MM.1S (cell line): ENCODE results near the gene L3MBTL4.
A peak's percentile ranks its signal among the peaks of the same experiment; 100 is the strongest.
"Not testable (repeated sequence)": the region's sequence is repeated elsewhere in the genome, so short reads cannot be mapped to it uniquely, and the experiment has no call there.

Source experiments
- DNase-seq: peaks from one replicate; pipeline ENCODE4 v3.0.0-alpha.2; 2015
- H2AFZ ChIP-seq: fragments of 300-600 bp; sonication (generic); 2 replicates; pipeline ENCODE4 v1.6.0; 2016; ENCODE audit warnings: antibody characterized with exemption, low read length
- H3F3A ChIP-seq: fragments of 300-600 bp; sonication (generic); 2 replicates; pipeline ENCODE4 v1.6.1; 2016; ENCODE audit warnings: mild to moderate bottlenecking, antibody characterized with exemption, low read length, moderate library complexity, mixed read lengths; ENCODE audit not compliant: insufficient read depth
- H3K27ac ChIP-seq: fragments of 300-600 bp; sonication (generic); 2 replicates; pipeline ENCODE4 v1.5.1; 2016; ENCODE audit warnings: mild to moderate bottlenecking, low read length
- H3K27me3 ChIP-seq: fragments of 300-600 bp; sonication (generic); replicated peaks from 2 replicates; pipeline ENCODE4 v1.6.0; 2016; ENCODE audit warnings: low read length; ENCODE audit not compliant: insufficient read depth
- H3K36me3 ChIP-seq: fragments of 300-600 bp; sonication (generic); replicated peaks from 2 replicates; pipeline ENCODE4 v1.6.1; 2016; ENCODE audit warnings: mild to moderate bottlenecking, low read length, mixed read lengths; ENCODE audit not compliant: insufficient read depth
- H3K4me1 ChIP-seq: fragments of 300-600 bp; sonication (generic); 2 replicates; pipeline ENCODE4 v1.6.1; 2016; ENCODE audit warnings: low read length, mixed read lengths
- H3K4me2 ChIP-seq: fragments of 300-600 bp; sonication (generic); 2 replicates; pipeline ENCODE4 v1.6.0; 2016; ENCODE audit warnings: low read depth, low read length
- H3K4me3 ChIP-seq: fragments of 300-600 bp; sonication (generic); 2 replicates; pipeline ENCODE4 v1.5.1; 2016; ENCODE audit warnings: low read length, mixed read lengths
- H3K79me2 ChIP-seq: fragments of 300-600 bp; sonication (generic); 2 replicates; pipeline ENCODE4 v1.6.1; 2016; ENCODE audit warnings: mixed run types, low read length, mixed read lengths
- H3K9ac ChIP-seq: fragments of 300-600 bp; sonication (generic); 2 replicates; pipeline ENCODE4 v1.6.1; 2016; ENCODE audit warnings: low read length, mixed read lengths
- H3K9me2 ChIP-seq: fragments of 300-600 bp; sonication (generic); replicated peaks from 2 replicates; pipeline ENCODE4 v1.6.1; 2016; ENCODE audit warnings: mild to moderate bottlenecking, low read length, mixed read lengths; ENCODE audit not compliant: insufficient read depth
- H3K9me3 ChIP-seq: fragments of 300-600 bp; sonication (generic); replicated peaks from 2 replicates; pipeline ENCODE4 v1.6.1; 2016; ENCODE audit warnings: mild to moderate bottlenecking, low read length, mixed read lengths; ENCODE audit not compliant: insufficient read depth
- H4K20me1 ChIP-seq: fragments of 300-600 bp; sonication (generic); 2 replicates; pipeline ENCODE4 v1.6.1; 2016; ENCODE audit warnings: mild to moderate bottlenecking, low read length, moderate library complexity, mixed read lengths; ENCODE audit not compliant: insufficient read depth
- EZH2 ChIP-seq: fragments of 300-600 bp; sonication (generic); optimal IDR thresholded peaks from 2 replicates; pipeline ENCODE3; 2017; ENCODE audit warnings: low read depth, mild to moderate bottlenecking, antibody characterized with exemption, low read length, mixed read lengths
- EZH2phosphoT487 ChIP-seq: fragments of 300-600 bp; sonication (generic); IDR thresholded peaks from 2 replicates; pipeline ENCODE4 v1.6.1; 2018; ENCODE audit warnings: antibody characterized with exemption, low read length
- TF ChIP-seq, protein P1 (sequence below): fragments of 300-600 bp; sonication (generic); IDR thresholded peaks from 2 replicates; pipeline ENCODE4 v1.5.1; 2016; ENCODE audit warnings: antibody characterized with exemption, low read length, mixed read lengths

The L3MBTL4 gene

DNA sequence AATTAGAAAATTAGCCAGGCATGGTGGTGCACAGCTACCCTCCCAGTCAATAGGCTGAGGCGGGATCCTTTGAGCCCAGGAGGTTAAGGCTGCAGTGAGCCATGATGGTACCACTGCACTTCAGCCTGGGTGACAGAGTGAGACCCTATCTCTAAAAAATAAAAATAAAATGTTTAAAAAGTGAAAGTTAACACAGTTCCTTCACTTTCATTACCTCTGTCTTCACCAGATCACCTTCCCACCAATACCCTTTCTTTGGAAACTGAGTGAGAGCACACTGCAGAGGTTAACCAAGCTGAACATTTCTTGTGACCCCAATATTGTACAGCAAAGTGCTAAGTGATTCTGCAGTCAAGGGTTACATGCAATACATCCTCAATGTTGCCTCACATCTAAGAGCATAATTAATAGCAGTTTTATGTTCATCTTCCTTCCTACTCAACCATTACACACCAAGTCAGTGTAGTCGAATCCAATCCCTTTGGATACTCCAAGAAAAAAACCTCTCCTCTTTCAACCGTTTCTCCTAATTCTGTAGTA lies 1.7 kb downstream of the L3MBTL4 start:
- no peak for DNase-seq
- Histone ChIP-seq H3K4me1 (peaks cover 11% of the 10 kb centered on the region; the same call in 1 of the 2 replicates), H3K79me2 (peaks cover 60% of the 10 kb centered on the region), H3K27ac (no peak overlapping the region), H3K9me3 (no peaks in the 10 kb centered on the region), H3K27me3 (no peaks in the 10 kb centered on the region), H3K4me3 (peak overlapping the region; percentile 88), H4K20me1 (no peaks in the 10 kb centered on the region), H3K9me2 (no peaks in the 10 kb centered on the region), H2AFZ (no peak overlapping the region), H3F3A (no peaks in the 10 kb centered on the region; the same call in 1 of the 2 replicates), H3K4me2 (peak overlapping the region; percentile 94), H3K9ac (no peak overlapping the region), H3K36me3 (0 out of 2 replicates have a peak, but pooled peaks cover 2% of the 10 kb centered on the region)
- TF ChIP-seq EZH2phosphoT487 (no peak), EZH2 (no peak)
- TF ChIP-seq, protein P1, sequence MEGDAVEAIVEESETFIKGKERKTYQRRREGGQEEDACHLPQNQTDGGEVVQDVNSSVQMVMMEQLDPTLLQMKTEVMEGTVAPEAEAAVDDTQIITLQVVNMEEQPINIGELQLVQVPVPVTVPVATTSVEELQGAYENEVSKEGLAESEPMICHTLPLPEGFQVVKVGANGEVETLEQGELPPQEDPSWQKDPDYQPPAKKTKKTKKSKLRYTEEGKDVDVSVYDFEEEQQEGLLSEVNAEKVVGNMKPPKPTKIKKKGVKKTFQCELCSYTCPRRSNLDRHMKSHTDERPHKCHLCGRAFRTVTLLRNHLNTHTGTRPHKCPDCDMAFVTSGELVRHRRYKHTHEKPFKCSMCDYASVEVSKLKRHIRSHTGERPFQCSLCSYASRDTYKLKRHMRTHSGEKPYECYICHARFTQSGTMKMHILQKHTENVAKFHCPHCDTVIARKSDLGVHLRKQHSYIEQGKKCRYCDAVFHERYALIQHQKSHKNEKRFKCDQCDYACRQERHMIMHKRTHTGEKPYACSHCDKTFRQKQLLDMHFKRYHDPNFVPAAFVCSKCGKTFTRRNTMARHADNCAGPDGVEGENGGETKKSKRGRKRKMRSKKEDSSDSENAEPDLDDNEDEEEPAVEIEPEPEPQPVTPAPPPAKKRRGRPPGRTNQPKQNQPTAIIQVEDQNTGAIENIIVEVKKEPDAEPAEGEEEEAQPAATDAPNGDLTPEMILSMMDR = no peak

DNA sequence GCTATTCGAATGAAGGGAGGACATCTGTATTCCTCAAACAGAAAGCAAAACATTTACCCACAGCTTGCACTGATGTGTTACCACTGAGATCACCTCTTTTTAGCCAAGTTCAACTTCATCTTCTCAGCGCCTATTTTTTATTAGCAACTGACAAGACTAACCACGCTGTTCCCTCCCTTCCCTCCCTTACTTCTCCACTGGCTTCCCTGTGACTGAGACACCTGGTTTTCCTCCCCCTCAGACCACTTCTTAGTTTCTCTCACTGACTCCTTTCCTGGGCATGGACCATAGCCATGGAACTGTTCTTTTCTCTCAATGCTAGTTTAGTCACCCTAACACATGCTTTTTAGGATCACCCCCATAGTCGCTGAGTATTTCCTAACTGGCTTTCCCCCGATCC lies 3.3 kb downstream of the L3MBTL4 start:
- TF ChIP-seq, protein P1 = no peak
- TF ChIP-seq EZH2 (no peak), EZH2phosphoT487 (no peak)
- H3K4me1 ChIP-seq = peaks cover 11% of the 10 kb centered on the region; the same call in 1 of the 2 replicates
- H3K9me3 ChIP-seq = no peaks in the 10 kb centered on the region
- no peak overlapping the region for H3K4me2 ChIP-seq
- H3K9ac ChIP-seq = no peak overlapping the region
- DNase-seq = no peak
- 0 out of 2 replicates have a peak, but pooled peaks cover 2% of the 10 kb centered on the region for H3K36me3 ChIP-seq
- no peaks in the 10 kb centered on the region for H4K20me1 ChIP-seq
- peaks cover 76% of the 10 kb centered on the region for H3K79me2 ChIP-seq
- H3K27me3 ChIP-seq = no peaks in the 10 kb centered on the region
- no peaks in the 10 kb centered on the region; the same call in 1 of the 2 replicates for H3F3A ChIP-seq
- no peak overlapping the region for H2AFZ ChIP-seq
- no peaks in the 10 kb centered on the region for H3K9me2 ChIP-seq
- no peak overlapping the region for H3K4me3 ChIP-seq
- no peak overlapping the region for H3K27ac ChIP-seq

DNA sequence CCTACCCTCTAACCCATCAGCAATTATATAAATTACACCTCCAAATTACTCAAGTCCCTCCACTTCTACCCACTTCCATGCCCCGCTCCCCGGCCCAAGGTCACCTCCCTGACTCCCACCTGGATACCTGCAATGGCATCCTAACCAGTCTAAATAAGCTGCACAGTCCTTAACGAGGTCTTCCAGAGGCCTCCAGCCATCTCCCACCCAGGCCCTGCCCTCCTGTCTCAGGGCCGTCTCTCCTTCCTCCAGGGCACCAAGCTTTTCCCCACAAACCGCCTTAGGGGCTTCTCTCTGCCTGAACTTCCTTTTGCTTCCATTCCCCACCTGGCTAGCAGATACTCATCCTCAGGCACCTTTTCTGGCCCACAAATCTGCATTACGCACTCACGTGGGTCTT lies 4.8 kb downstream of the L3MBTL4 start:
- H3F3A ChIP-seq = no peaks in the 10 kb centered on the region; the same call in 1 of the 2 replicates
- H3K9me2 ChIP-seq = no peaks in the 10 kb centered on the region
- H3K4me1 ChIP-seq = peaks cover 5% of the 10 kb centered on the region; the same call in 1 of the 2 replicates
- H3K9ac ChIP-seq = no peak overlapping the region
- TF ChIP-seq, protein P1 = no peak
- TF ChIP-seq EZH2phosphoT487 (no peak), EZH2 (no peak)
- H3K27ac ChIP-seq = no peak overlapping the region
- no peak overlapping the region for H2AFZ ChIP-seq
- H3K36me3 ChIP-seq = 0 out of 2 replicates have a peak, but pooled peaks cover 2% of the 10 kb centered on the region
- no peaks in the 10 kb centered on the region for H3K9me3 ChIP-seq
- H4K20me1 ChIP-seq = no peaks in the 10 kb centered on the region
- no peak overlapping the region for H3K4me3 ChIP-seq
- H3K79me2 ChIP-seq = peaks cover 89% of the 10 kb centered on the region
- no peak overlapping the region for H3K4me2 ChIP-seq
- DNase-seq = no peak
- H3K27me3 ChIP-seq = no peaks in the 10 kb centered on the region

DNA sequence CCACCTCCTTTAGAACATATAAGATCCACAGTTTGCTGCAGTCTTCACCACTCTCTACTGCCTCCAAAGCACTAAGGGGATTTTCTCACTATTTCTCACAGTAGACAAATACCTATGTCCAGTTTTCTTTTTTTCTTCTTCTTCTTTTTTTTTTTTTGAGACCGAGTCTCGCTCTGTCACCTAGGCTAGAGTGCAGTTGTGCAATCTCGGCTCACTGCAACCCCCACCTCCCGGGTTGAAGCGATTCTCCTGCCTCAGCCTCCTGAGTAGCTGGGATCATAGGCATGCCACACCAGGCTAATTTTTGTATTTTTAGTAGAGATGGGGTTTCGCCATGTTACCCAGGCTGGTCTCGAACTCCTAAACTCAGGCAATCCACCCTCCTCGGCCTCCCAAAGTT lies 6.2 kb downstream of the L3MBTL4 start:
- not testable (repeated sequence) for H3K4me1 ChIP-seq, H3F3A ChIP-seq, H3K9ac ChIP-seq, H3K27ac ChIP-seq, H3K9me3 ChIP-seq, H3K4me2 ChIP-seq, H3K4me3 ChIP-seq, H4K20me1 ChIP-seq, H3K9me2 ChIP-seq, H3K27me3 ChIP-seq, H3K36me3 ChIP-seq, H2AFZ ChIP-seq, DNase-seq
- peaks cover 92% of the 10 kb centered on the region for H3K79me2 ChIP-seq
